Right lobe of liver (tissue), 4 donors: ENCODE data around the gene DAPK2.

Experiments used
- CTCF ChIP-seq, 4 donors: fragments of 200-600 bp in 3 of 4; fragments of 450-650 bp in 1 of 4; IDR thresholded peaks; one replicate each; pipeline versions ENCODE4 v1.5.1 to v1.8.0; 2016 to 2022; ENCODE audit warnings: antibody characterized with exemption in 4 of 4, mild to moderate bottlenecking in 2 of 4
- POLR2A ChIP-seq: fragments of 450-650 bp; IDR thresholded peaks from one replicate; pipeline ENCODE4 v1.6.1; 2017; ENCODE audit warnings: antibody characterized with exemption, mild to moderate bottlenecking
- donor health status: DM: no; HTN: no; CAD: no.
- donor health status: DM: no; HTN: no; CAD: no.
- donor health status: DM: no; HTN: yes; CAD: no.

GRCh38 chr15:63940966-63941620 is 105.2 kb downstream of the DAPK2 start:
- TF ChIP-seq CTCF (IDR thresholded peaks at IDR 0.05) (no peak), POLR2A (no peak)
